HepG2 (cell line): ENCODE results near the gene ADCY9.

Source experiments
- ARID2 ChIP-seq: sonication (generic); formaldehyde crosslinking; IDR thresholded peaks from 2 replicates; pipeline ENCODE4 v1.8.1; 2022; ENCODE audit warnings: mild to moderate bottlenecking, missing genetic modification reagents, borderline replicate concordance
- CBX2 ChIP-seq, 2 experiments: fragments of 200-600 bp in 1 of 2; sonication (generic); formaldehyde crosslinking in 1 of 2; IDR thresholded peaks; 2 replicates each; pipeline versions ENCODE4 v1.7.0 to v1.8.1; 2018 to 2022; ENCODE audit warnings: low read depth in 2 of 2, low read length in 1 of 2, mild to moderate bottlenecking in 1 of 2, missing genetic modification reagents in 1 of 2
- SIN3A ChIP-seq: IDR thresholded peaks from 2 replicates; pipeline ENCODE4 v1.6.1; 2011; ENCODE audit warnings: low read depth, mild to moderate bottlenecking, control low read depth, low read length, borderline replicate concordance
- STAT6 ChIP-seq: sonication (generic); formaldehyde crosslinking; IDR thresholded peaks from 2 replicates; pipeline ENCODE4 v1.4.0; 2020; ENCODE audit warnings: missing genetic modification reagents, mild to moderate bottlenecking, borderline replicate concordance
- ZBTB33 ChIP-seq: sonication (generic); formaldehyde crosslinking; IDR thresholded peaks from 2 replicates; pipeline ENCODE4 v1.4.0; 2020; ENCODE audit warnings: missing genetic modification reagents

GRCh38 chr16:3965306-3965705 lies 150.9 kb downstream of the ADCY9 start:
- TF ChIP-seq STAT6 (CRISPR knock-in tag) (no peak), ZBTB33 (CRISPR knock-in tag) (no peak), ARID2 (CRISPR knock-in tag) (no peak), SIN3A (no peak), CBX2 (IDR thresholded peaks at IDR 0.05; ENCODE audit: low read depth, low read length) (no peak), CBX2 (CRISPR knock-in tag; IDR thresholded peaks at IDR 0.05; ENCODE audit: low read depth) (no peak)
